HG03064 (cell line): Measurements from ENCODE around the gene CALHM4.
"Not testable (repeated sequence)": the region's sequence is repeated elsewhere in the genome, so short reads cannot be mapped to it uniquely, and the experiment has no call there.

Experiments
- ATAC-seq: cut with Tn5 transposase; IDR thresholded peaks from one replicate; pipeline ENCODE4 v1.9.1; 2021; ENCODE audit warnings: low read depth; ENCODE audit not compliant: unreplicated experiment

CALHM4 gene

DNA sequence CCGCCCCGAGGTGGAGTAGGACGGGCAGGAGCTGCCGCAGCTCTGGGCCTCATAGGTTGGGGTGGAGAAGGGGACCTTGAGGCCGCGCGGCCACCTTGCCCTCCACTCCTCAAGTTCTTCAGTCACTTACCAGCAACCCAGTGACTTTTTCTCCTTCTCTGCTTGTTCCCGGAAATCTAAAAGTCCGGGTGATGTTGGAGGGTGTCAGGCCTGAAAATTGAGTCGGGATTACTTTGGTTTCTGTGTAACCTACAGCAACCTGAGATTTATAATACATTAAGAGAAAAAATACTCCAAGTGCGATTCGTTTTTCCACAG lies 18.1 kb downstream of the CALHM4 start:
- ATAC-seq: no peak

DNA sequence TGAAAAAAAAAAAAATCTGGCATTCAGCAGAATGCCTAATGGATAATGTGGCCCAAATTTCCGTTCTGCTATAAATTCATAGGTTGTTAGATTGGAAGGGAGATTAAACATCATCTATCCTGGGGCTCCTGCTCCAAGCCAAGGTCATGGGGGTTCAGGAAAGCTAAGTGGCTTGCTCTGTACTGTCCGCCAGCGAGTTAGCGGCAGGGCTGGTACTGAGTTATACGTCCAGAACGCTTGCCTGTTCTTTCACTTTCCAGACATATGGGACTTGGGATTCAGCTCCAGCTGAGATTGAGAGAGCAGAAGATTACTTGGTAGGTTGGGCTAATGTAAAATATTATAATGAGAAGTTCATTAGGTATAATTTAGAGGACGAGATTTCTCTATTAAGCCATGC lies 18.6 kb downstream of the CALHM4 start:
- ATAC-seq: no peak

DNA sequence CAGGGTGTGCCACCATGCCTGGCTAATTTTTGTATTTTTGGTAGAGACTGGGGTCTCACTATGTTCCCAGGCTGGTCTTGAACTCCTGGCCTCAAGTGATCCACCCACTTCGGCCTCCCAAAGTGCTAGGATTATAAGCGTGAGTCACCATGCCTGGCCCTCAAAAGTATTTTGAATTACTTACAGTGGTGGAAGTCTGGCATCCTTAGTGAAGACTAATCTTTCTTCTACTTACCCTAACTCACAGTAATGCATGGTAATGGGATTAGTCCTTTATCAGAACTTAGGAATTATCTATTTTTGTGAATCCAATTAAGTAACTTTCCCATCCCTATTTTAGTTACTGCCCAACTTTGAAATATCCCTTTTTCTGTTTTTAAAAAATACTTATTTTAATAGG lies 21.7 kb downstream of the CALHM4 start:
- ATAC-seq: no peak

DNA sequence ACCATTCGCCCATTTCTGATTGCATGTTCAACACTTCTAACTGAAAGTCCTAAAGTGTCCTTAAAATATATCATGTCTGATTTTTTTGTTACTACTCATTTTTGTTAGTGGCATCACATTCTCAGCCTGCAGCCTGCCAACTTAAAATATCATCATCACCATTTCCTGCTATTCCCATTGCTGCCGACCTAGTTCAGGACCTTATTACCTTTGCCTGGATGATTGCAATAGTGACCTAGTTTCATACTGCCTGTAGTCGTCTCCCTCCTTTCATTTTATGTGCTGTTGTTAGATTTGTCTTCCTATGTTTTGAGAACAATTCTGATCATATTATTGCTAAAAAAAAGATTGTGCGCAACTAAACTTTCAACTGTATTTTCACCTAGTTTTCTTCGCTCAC lies 23.9 kb downstream of the CALHM4 start:
- no peak for ATAC-seq

DNA sequence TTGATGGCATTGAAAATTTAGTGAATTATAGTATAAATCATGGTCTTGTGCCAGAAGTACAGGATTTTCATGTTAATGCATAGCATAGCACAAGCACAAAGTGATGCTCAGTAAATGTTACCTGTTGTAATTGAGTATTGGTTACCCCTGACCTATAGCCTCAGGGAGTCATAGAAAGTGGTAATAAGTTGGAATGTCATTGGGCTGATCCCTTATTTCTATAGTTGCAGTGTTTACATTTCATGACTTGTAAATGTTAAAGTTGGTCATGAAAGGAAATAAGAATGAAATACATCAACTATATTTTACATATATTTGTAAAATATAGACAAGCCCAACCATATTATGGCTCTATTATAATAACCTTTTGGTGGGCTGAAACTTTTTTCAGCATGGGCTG lies 24.8 kb downstream of the CALHM4 start:
- ATAC-seq: no peak

DNA sequence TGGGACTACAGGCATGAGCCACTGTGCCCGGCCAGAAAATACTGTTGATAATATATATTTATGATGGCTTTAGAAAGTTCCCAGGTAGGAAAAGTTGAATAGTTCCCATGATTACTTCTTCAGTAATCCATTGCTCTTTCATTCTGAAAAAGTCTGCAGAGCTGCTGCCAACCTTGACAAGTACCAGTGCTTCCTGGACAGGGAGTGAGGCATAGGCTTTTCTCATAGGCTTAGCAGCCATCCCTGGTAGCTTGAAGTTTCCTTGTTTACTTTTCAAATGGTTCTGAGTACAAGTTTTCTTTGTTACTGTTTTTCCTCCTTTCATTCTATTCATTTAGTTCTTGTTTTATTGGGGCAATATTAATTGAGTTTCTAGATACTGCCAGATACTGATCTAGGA lies 25.6 kb downstream of the CALHM4 start:
- no peak for ATAC-seq

DNA sequence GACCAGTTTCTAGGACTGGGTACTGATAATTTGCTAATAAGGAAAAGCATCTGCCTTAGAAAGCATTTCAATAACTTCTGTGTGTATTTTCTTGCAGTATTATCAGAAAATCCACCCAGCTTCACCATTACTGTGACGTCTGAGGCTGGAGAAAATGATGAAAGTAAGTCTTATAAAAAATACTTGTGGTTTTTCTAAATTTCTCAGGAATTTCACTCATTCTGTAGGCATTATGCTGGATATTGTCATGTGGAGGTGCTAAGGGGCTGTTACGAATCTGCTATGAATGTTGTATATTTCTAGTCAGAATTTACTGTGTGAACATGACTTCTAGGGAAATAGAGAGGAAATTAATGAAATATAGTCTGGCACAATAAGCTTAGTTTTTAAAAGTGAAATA lies 26.6 kb downstream of the CALHM4 start:
- ATAC-seq: no peak

DNA sequence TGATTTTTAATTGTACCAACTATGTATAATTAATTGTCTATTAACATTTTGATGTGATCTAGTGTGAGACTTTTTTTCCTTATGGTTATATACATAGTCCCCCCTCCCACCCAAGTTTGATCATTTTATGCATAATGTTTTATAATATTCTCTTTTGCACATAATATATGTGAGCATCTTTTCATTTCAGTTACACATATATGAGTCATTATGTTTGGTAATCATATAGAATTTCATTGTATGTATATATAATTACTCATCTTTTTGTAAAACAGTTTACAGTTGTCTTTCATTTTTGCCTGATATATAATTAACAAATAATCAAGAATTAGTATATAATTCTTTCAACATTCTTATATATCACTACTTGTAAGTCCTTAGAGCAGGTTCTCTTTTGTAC lies 32.7 kb downstream of the CALHM4 start:
- no peak for ATAC-seq

DNA sequence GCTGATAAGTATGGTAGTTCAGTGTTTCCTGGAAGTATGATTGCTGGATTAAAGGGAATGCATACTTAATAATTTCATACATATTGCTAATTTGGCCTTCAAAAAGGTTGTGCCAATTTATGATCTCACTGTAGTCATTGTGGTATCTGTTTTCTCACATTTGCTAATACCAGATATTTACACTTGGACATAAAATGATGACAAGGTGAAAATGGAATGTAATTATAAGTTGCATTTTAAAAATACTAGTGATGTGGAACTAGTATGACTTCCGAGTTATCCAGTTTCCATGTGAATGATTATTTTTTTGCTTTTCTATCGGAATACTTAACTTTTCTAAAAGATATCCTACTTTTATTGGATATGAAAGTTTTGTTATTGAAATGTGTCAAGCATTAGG lies 33.2 kb downstream of the CALHM4 start:
- no peak for ATAC-seq

DNA sequence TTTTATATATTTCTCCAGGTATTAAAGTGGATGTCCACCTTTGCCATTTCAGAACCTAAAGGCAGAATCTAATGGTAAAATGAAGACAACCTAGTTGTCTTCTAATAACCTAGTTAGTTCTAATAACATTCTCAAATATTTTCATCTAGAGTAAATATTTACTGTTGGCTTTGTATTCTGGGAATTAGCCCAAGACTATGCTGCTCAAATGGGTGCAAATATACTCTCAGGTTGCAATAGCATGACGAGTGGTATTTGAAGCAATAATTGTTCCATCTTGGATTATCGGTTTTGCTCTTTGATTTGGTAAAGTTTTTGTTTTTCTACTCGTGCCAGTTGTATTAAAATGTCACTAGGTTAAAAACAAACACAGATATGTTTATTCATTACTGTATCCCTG lies 41.7 kb downstream of the CALHM4 start:
- ATAC-seq: no peak

DNA sequence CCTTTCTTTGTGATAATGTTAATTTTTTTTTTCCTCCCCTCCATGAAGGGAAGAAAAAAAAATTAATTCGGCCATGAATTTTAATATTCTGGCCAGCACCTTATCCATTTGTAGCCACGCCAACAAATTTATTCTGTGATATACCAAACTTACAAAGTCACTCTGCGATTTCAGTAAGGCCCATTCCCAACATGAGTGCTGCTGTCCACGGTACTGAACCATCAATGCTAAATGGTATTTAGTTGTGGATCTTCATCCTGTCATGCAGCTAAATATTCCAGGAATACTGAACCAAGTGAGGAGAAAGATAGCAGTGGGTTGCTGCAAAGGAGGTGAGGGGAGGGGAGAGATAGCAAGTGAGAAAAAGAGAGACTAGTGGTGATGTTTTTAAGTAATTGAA lies 43.3 kb downstream of the CALHM4 start:
- no peak for ATAC-seq

DNA sequence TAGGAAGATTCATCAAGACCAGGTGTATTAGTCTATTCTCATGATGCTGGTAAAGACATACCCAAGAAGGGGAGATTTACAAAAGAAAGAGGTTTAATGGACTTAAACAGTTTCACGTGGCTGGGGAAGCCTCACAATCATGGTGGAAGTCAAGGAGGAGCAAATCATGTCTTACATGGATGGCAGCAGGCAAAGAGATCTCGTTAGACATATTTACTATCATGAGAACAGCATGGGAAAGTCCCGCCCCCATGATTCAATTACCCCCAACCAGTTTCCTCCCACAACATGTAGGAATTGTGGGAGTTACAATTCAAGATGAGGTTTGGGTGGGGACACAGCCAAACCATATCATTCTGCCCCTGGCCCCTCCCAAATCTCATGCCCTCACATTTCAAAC lies 50.4 kb downstream of the CALHM4 start:
- not testable (repeated sequence) for ATAC-seq

DNA sequence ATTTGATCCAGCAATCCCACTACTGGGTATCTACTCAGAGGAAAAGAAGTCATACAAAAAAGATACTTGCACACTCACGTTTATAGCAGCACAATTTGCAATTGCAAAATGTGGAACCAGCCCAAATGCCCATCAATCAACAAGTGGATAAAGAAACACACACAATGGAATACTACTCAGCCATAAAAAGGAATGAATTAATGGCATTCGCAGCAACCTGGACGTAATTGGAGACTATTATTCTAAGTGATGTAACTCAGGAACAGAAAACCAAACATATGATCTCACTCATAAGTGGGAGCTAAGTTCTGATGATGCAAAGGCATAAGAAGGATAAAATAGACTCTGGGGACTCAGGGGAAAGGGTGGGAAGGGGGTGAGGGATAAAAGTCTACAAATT lies 51.3 kb downstream of the CALHM4 start:
- not testable (repeated sequence) for ATAC-seq

DNA sequence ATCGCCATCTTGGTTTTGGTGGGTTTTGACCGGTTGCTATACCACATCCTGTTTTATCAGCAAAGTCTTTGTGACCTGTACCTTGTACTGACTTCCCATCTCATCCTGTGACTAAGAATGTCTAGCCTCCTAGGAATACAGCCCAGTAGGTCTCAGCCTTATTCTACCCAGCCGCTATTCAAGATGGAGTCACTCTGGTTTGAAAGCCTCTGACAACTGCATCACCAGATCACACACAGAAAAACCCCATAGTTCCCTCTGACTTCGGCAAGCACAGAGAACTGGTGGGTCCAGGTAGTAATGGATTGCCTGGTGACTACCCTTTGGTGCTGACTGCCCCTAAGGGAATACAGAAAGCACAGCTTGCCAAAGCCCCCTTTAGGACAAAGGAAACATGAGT lies 52.4 kb downstream of the CALHM4 start:
- ATAC-seq: no peak
